Astrocyte (in vitro differentiated cells and primary cell): ENCODE results near the gene SPATA17.

Experiments
- CTCF ChIP-seq: IDR thresholded peaks from 2 replicates; pipeline ENCODE4 v1.5.1; 2011; ENCODE audit warnings: low read depth, mild to moderate bottlenecking, inconsistent platforms, low read length, moderate library complexity; ENCODE audit not compliant: insufficient read depth
- EZH2 ChIP-seq: IDR thresholded peaks from 2 replicates; pipeline ENCODE4 v1.6.1; 2012; ENCODE audit warnings: mild to moderate bottlenecking, low read length, inconsistent platforms; ENCODE audit not compliant: insufficient read depth

GRCh38 chr1:217891966-217892365, 260.8 kb downstream of the SPATA17 start:
- no peak for TF ChIP-seq CTCF
- TF ChIP-seq EZH2 = no peak
